Body of pancreas (tissue), 4 donors: ENCODE measurements around the gene COTL1. TPM values are rescaled to one million over a fixed set of nuclear protein-coding genes. Genes with fewer than 3 reads are reported as not detected.
"Not testable (repeated sequence)": the region's sequence is repeated elsewhere in the genome, so short reads cannot be mapped to it uniquely, and the experiment has no call there.

Experiments
- ATAC-seq: fragments of 150-250 bp; one replicate; pipeline ENCODE4 v1.9.1; 2016
- DNase-seq, 4 donors: peaks; one replicate each; pipeline ENCODE4 v3.0.0-alpha.2; 2019
- H3K27ac ChIP-seq, 4 donors: fragments of 200-600 bp; sonication (generic); 1 replicate in 3 of 4; 2 replicates in 1 of 4; pipeline versions ENCODE4 v1.5.1 to v1.6.1; 2016 to 2019; ENCODE audit warnings: mild to moderate bottlenecking in 1 of 4, mixed read lengths in 1 of 4, moderate library complexity in 1 of 4
- H3K27me3 ChIP-seq, 2 donors: fragments of 200-600 bp; sonication (generic); one replicate each; pipeline ENCODE4 v1.6.0; 2016; ENCODE audit warnings: mild to moderate bottlenecking in 1 of 2
- H3K36me3 ChIP-seq, 2 donors: fragments of 200-600 bp; sonication (generic); replicated peaks in 1 of 2; 2 replicates each; pipeline ENCODE4 v1.5.1; 2016; ENCODE audit warnings: low read depth in 2 of 2; ENCODE audit not compliant: insufficient read depth in 1 of 2
- H3K4me1 ChIP-seq: fragments of 200-600 bp; sonication (generic); one replicate; pipeline ENCODE4 v1.6.0; 2016
- H3K4me3 ChIP-seq, 2 donors: fragments of 200-600 bp; sonication (generic); 1 replicate in 1 of 2; 2 replicates in 1 of 2; pipeline ENCODE4 v1.5.1; 2016 to 2019
- H3K9me3 ChIP-seq, 3 donors: fragments of 200-600 bp; sonication (generic); 1 replicate in 2 of 3; 2 replicates in 1 of 3; pipeline ENCODE4 v1.5.1; 2016
- CTCF ChIP-seq, 7 experiments: fragments of 450-650 bp in 4 of 7; fragments of 200-600 bp in 3 of 7; sonication (generic) in 3 of 7; IDR thresholded peaks; one replicate each; pipeline ENCODE4 v1.5.1; 2016 to 2019; ENCODE audit warnings: antibody characterized with exemption in 7 of 7
- POLR2A ChIP-seq, 3 donors: fragments of 450-650 bp; IDR thresholded peaks; one replicate each; pipeline ENCODE4 v1.6.1; 2016; ENCODE audit warnings: antibody characterized with exemption in 3 of 3, mild to moderate bottlenecking in 2 of 3
- WGBS, 2 donors: methylation state at CpG; one replicate each; pipeline ENCODE4 v1.1.5; 2017; 5-methylcytosine and 5-hydroxymethylcytosine counted together
- intact Hi-C: fragments of 100-400 bp; cut with DNase I; formaldehyde crosslinking; loops from one replicate; pipeline ENCODE4 v1.15.1; 2023
- total RNA-seq, 2 donors: library from RNA; depleted of rRNA; stranded (reverse); fragments of >200 nt; gene quantifications; one replicate each; pipeline ENCODE4 v1.1.0, GENCODE V29; 2016

The COTL1 gene
- total RNA-seq, 2 donors from 2014 or later: 19.7 to 20.4 TPM

GRCh38 chr16:84562174-84562815 lies 55.6 kb downstream of the COTL1 start:
- H3K4me3 ChIP-seq: no peak overlapping the region
- no peaks in the 10 kb centered on the region for H3K4me1 ChIP-seq
- no peaks in the 10 kb centered on the region for H3K36me3 ChIP-seq
- ATAC-seq: no peak
- no peaks in the 10 kb centered on the region for H3K9me3 ChIP-seq
- intact Hi-C loops: no loop called here
- peak in 1 of 4 donors; percentile 22 for DNase-seq
- 73 to 80% methylated on average over 11 to 16 of the region's 16 CpGs for WGBS, 2 donors
- TF ChIP-seq POLR2A (IDR thresholded peaks at IDR 0.05) (no peak), CTCF (IDR thresholded peaks at IDR 0.05) (no peak)
- H3K27me3 ChIP-seq: no peaks in the 10 kb centered on the region
- no peak overlapping the region for H3K27ac ChIP-seq

DNA sequence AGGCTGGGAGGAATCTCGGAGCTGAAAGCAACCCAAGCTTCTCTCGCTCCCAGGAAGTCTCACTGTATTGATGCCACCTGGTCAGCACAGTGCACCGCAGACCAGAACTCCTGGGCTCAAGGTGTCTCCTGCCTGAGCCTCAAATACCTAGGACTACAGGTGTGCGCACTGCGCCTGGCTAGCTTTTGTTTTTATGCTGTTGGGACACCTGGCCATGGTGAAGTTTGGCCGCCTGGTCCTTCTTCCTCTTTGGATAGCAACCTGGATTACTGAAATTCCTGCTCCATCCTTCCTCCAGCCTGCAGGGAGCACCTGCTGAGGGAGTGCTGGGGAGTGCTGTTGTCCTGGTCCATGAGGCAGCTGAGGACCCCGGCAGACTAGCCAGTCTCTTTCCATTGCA lies 56.6 kb downstream of the COTL1 start:
- H3K4me3 ChIP-seq: no peak overlapping the region
- H3K4me1 ChIP-seq: no peaks in the 10 kb centered on the region
- H3K9me3 ChIP-seq: no peaks in the 10 kb centered on the region
- ATAC-seq (no peak), DNase-seq (no peak)
- no peak for TF ChIP-seq POLR2A (IDR thresholded peaks at IDR 0.05)
- TF ChIP-seq CTCF (IDR thresholded peaks at IDR 0.05): no peak
- H3K36me3 ChIP-seq: no peaks in the 10 kb centered on the region
- intact Hi-C loops: no loop called here
- no peaks in the 10 kb centered on the region for H3K27me3 ChIP-seq
- no peak overlapping the region for H3K27ac ChIP-seq
- WGBS, 2 donors: 84 to 87% methylated on average over 7 of the region's 7 CpGs

DNA sequence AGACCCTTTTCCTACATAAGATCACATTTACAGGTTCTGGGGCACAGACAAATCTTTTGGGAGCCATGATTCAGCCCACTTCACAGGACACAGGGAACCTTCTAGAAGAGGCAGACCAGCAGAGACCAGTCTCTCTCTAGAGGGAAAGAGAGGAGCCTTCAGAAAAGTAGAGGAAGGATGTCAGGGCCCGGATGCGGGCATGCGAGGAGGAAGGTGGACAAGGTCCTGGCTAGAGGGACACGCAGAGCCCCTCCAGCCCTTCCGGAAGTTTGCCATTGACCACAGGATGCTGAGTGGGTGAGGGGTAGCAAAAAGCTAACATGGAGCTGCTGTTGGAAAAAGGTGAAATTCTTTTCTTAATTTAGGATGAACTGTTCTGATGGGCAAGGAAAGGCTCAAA lies 57.6 kb downstream of the COTL1 start:
- TF ChIP-seq POLR2A (IDR thresholded peaks at IDR 0.05): no peak
- no peak for TF ChIP-seq CTCF (IDR thresholded peaks at IDR 0.05)
- intact Hi-C loops: no loop called here
- ATAC-seq: no peak
- H3K4me1 ChIP-seq: no peaks in the 10 kb centered on the region
- no peak overlapping the region for H3K4me3 ChIP-seq
- no peak overlapping the region for H3K27ac ChIP-seq
- no peaks in the 10 kb centered on the region for H3K27me3 ChIP-seq
- no peaks in the 10 kb centered on the region for H3K36me3 ChIP-seq
- no peak for DNase-seq
- WGBS, 2 donors: 79 to 87% methylated on average over 5 of the region's 5 CpGs
- no peaks in the 10 kb centered on the region for H3K9me3 ChIP-seq

DNA sequence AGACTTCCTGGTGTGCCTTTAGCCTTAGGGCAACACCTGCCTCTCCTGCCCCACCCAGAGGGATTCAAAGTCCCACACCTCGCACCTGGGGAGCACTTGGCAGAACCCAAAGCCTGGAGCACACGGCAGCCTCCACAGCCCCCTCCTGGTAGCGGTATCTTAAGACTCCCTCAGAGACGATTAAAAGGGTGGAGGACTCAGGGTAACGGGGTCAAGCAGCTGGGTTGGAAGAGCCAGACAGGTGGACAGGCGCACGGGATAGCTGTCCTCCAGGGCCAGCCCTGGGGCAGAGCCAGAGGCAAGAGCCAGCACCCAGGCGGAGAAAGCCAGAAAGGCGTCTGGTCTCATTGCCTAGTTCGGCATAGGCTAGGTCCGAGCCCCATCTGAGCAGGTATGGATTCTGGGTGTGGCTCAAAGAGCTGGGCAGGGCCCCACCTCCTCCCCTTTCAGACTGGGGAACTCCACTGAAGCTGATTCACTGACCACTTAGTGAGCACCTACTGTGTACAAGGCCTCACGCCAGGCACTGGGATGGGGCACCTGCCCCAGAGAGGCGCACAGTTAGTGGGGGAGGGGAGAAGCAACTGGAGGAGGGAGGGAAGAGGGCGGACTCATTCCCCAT lies 58.5 kb downstream of the COTL1 start:
- TF ChIP-seq CTCF (IDR thresholded peaks at IDR 0.05) (no peak), POLR2A (IDR thresholded peaks at IDR 0.05) (no peak)
- WGBS, 2 donors: 73 to 85% methylated on average over 14 of the region's 14 CpGs
- no peak for ATAC-seq

DNA sequence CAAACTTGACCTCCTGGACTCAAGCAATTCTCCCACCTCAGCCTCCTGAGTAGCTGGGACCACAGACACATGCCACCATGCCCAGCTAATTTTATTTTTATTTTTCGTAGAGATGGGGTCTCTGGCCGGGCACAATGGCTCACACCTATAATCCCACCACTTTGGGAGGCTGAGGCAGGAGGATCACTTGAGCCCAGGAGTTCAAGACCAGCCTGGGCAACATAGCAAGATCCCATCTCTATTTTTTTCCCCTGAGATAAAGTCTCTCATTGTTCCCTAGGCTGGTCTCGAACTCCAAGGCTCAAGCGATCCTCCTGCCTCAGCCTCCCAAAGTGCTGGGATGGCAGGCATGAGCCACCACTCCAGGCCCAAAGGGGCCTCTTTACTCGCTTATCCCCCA lies 59.0 kb downstream of the COTL1 start:
- ATAC-seq, H3K4me1 ChIP-seq, H3K27ac ChIP-seq, H3K36me3 ChIP-seq, intact Hi-C loops, H3K9me3 ChIP-seq, DNase-seq, H3K27me3 ChIP-seq, H3K4me3 ChIP-seq: not testable (repeated sequence)
- WGBS, 2 donors: 80 to 86% methylated on average over 5 of the region's 5 CpGs

More for the DNA sequence above, 58.5 kb downstream of the COTL1 start:
- Histone ChIP-seq H3K27ac (no peak overlapping the region), H3K9me3 (no peaks in the 10 kb centered on the region), H3K4me1 (no peaks in the 10 kb centered on the region), H3K27me3 (no peaks in the 10 kb centered on the region), H3K36me3 (no peaks in the 10 kb centered on the region), H3K4me3 (no peak overlapping the region)
- intact Hi-C loops: no loop called here
- no peak for DNase-seq
